ENCODE data around the gene LGMN. TPM values are rescaled to one million over a fixed set of nuclear protein-coding genes. Genes with fewer than 3 reads are reported as not detected.

The LGMN gene
- total and polyA plus RNA-seq, 2 of the 8 experiments (the other 6 are each of a cell fraction or from before 2014, with no cell fraction given), result 57.4 to 83.4 TPM

DNA sequence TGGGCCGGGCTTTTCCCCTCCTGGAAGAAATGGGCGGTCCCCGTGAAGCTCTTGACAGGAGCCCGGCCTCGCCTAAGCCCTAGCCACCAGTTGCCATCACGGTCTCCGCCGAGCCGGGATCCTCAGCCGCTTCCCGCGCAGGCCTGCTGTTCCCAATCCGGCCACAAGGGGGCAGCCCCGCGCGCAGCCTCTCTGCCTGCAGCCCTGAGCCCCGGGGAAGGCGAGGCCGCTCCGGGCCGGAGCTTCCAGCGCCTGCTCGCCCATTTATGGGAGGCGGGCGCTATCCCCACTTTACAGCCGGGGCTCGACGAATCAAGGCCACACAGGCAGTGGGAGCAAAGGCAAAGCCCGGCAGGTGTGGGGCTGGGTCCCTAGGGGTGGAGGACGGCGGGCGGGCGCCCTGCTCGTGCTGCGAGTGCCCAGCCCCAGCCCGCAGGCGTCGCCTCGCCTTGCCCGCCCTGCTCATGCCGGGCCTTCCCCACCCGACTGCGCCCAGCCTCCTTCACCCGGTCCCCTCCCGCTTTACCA is 61.5 kb downstream of the LGMN start (continued):
- peak; percentile 66; the same call in 1 of the 2 replicates for TF ChIP-seq YY1 (IDR thresholded peaks at IDR 0.05; ENCODE audit: low read depth, low read length)
- 0 out of 2 replicates have a peak, but pooled peaks have one; percentile 11 for TF ChIP-seq PHF8 (conservative IDR thresholded peaks at IDR 0.05; ENCODE audit: low read depth, low read length)
- no peak for TF ChIP-seq RXRA (IDR thresholded peaks at IDR 0.05; ENCODE audit: insufficient read depth, low read depth, low read length)
- no peak for TF ChIP-seq KDM5A (IDR thresholded peaks at IDR 0.05; ENCODE audit: low read length)
- no peak for TF ChIP-seq CHD1 (IDR thresholded peaks at IDR 0.05; ENCODE audit: low read depth, low read length)
- TF ChIP-seq, protein P1, sequence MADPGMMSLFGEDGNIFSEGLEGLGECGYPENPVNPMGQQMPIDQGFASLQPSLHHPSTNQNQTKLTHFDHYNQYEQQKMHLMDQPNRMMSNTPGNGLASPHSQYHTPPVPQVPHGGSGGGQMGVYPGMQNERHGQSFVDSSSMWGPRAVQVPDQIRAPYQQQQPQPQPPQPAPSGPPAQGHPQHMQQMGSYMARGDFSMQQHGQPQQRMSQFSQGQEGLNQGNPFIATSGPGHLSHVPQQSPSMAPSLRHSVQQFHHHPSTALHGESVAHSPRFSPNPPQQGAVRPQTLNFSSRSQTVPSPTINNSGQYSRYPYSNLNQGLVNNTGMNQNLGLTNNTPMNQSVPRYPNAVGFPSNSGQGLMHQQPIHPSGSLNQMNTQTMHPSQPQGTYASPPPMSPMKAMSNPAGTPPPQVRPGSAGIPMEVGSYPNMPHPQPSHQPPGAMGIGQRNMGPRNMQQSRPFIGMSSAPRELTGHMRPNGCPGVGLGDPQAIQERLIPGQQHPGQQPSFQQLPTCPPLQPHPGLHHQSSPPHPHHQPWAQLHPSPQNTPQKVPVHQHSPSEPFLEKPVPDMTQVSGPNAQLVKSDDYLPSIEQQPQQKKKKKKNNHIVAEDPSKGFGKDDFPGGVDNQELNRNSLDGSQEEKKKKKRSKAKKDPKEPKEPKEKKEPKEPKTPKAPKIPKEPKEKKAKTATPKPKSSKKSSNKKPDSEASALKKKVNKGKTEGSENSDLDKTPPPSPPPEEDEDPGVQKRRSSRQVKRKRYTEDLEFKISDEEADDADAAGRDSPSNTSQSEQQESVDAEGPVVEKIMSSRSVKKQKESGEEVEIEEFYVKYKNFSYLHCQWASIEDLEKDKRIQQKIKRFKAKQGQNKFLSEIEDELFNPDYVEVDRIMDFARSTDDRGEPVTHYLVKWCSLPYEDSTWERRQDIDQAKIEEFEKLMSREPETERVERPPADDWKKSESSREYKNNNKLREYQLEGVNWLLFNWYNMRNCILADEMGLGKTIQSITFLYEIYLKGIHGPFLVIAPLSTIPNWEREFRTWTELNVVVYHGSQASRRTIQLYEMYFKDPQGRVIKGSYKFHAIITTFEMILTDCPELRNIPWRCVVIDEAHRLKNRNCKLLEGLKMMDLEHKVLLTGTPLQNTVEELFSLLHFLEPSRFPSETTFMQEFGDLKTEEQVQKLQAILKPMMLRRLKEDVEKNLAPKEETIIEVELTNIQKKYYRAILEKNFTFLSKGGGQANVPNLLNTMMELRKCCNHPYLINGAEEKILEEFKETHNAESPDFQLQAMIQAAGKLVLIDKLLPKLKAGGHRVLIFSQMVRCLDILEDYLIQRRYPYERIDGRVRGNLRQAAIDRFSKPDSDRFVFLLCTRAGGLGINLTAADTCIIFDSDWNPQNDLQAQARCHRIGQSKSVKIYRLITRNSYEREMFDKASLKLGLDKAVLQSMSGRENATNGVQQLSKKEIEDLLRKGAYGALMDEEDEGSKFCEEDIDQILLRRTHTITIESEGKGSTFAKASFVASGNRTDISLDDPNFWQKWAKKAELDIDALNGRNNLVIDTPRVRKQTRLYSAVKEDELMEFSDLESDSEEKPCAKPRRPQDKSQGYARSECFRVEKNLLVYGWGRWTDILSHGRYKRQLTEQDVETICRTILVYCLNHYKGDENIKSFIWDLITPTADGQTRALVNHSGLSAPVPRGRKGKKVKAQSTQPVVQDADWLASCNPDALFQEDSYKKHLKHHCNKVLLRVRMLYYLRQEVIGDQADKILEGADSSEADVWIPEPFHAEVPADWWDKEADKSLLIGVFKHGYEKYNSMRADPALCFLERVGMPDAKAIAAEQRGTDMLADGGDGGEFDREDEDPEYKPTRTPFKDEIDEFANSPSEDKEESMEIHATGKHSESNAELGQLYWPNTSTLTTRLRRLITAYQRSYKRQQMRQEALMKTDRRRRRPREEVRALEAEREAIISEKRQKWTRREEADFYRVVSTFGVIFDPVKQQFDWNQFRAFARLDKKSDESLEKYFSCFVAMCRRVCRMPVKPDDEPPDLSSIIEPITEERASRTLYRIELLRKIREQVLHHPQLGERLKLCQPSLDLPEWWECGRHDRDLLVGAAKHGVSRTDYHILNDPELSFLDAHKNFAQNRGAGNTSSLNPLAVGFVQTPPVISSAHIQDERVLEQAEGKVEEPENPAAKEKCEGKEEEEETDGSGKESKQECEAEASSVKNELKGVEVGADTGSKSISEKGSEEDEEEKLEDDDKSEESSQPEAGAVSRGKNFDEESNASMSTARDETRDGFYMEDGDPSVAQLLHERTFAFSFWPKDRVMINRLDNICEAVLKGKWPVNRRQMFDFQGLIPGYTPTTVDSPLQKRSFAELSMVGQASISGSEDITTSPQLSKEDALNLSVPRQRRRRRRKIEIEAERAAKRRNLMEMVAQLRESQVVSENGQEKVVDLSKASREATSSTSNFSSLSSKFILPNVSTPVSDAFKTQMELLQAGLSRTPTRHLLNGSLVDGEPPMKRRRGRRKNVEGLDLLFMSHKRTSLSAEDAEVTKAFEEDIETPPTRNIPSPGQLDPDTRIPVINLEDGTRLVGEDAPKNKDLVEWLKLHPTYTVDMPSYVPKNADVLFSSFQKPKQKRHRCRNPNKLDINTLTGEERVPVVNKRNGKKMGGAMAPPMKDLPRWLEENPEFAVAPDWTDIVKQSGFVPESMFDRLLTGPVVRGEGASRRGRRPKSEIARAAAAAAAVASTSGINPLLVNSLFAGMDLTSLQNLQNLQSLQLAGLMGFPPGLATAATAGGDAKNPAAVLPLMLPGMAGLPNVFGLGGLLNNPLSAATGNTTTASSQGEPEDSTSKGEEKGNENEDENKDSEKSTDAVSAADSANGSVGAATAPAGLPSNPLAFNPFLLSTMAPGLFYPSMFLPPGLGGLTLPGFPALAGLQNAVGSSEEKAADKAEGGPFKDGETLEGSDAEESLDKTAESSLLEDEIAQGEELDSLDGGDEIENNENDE (IDR thresholded peaks at IDR 0.05; ENCODE audit: insufficient replicate concordance, low read length), result no peak
- TF ChIP-seq TAF1 (IDR thresholded peaks at IDR 0.05; ENCODE audit: low read depth, low read length), result peak; percentile 84
- TF ChIP-seq KDM4A (IDR thresholded peaks at IDR 0.05; ENCODE audit: low read depth, low read length, severe bottlenecking), result no peak
- TF ChIP-seq EGR1 (IDR thresholded peaks at IDR 0.05; ENCODE audit: borderline replicate concordance, low read depth, low read length), result no peak
- TF ChIP-seq TAF7 (optimal IDR thresholded peaks at IDR 0.05; ENCODE audit: borderline replicate concordance, low read depth, low read length), result no peak
- no peak for TF ChIP-seq KDM1A (IDR thresholded peaks at IDR 0.05; ENCODE audit: borderline replicate concordance, low read length)
- no peak for TF ChIP-seq POLR2AphosphoS5 (IDR thresholded peaks at IDR 0.05; ENCODE audit: low read depth, low read length)

Data from H1 (cell line).